ENCODE results near the gene AFDN.

Gene AFDN

DNA sequence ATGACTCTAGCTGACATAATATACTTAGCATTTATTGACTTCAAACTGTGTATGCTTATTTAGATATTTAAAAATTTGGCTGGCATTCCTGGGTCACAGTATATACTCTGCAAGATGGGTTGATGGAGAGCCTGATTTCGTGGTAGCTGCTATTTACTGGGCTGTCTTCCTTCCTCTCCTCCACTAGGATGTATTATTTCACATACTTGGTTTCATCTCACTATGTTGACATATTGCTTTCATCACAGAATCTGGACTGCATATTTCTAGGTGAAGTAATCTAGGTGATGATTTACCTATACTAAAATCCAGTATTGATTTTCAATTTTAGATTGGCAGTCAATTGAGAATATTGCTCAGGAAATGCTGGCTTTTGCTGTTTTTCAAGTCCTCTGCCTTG is 15.7 kb downstream of the AFDN start:
- no peak for DNase-seq

DNA sequence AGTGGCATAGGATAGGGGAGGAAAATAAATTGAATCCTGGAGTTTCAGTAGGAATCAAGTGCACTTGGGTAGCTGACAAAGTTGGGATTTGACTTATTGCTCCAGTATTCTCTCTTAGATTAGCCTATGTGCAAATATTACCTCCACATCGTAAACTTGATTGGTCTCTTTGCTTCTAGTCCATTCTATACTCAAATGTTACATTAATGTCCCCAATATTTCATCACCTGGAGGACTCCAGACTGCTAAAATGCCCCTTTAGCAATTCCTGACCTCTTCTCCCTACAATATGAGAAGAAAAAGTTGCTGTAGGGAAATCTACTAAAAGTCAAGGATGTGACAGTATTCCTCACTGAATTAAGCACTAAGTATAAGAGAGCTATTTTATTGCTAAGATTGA is 16.3 kb downstream of the AFDN start:
- no peak for DNase-seq

DNA sequence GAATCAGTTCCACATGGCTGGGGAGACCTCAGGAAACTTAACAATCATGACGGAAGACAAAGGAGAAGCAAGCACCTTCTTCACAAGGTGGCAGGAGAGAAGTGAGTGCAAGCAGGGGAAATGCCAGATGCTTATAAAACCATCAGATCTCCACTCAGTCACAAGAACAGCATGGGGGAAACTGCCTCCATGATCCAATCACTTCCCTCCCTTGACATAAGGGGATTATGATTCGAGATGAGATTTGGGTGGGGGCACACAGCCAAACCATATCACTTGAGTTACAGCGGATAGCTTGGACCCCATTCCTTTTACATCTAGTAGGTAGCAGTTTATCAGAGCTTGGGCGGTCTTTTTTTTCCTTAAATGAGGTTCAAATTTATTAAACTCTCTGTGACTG is 19.1 kb downstream of the AFDN start:
- DNase-seq, result no peak

DNA sequence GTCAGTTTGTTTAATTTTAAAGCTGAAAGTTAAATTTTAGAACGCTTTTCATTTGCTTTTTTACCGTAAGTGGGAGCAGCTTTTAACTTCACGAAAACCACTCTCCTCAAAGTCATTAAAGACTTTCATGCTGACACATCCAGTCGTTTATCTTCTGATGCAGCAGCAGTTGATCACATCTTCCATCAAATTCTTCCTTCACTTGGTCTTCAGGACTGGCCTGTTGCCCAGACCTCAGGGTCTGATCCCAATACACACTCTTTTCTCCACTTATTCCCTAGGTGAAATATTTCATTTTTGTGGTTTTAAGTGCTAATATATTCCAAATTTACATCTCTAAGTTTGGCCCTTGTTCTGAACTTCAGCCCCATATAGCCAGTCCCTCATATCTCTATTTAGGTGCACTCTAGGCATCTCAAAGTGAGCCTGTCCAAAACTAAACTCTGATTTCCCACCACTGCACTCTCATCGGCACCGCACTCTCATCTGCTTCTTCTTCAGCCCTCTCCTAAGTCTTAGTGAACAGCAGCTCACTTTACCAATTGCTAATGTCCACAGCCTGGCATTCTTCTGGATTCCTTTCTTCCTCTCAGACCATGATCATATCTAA is 20.4 kb downstream of the AFDN start:
- DNase-seq, result no peak

DNA sequence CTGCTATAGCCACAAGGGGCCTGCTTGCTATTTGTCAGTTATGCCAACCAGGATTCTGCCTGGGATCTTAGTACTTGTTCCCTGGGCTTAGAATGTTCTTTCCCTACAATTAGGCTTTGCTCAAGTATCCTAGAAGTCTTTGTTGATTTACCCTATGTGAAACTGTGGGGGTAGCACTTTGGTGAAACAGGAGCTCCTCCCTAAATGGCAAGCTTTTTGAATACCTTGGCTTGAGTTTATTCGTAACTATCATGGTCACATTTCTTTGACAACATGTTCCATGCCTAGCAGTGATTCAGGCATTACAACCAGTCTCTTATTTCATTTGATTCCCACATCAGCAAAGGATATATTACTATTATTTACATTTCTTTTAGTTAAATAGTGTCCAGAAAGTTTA is 21.2 kb downstream of the AFDN start:
- DNase-seq, result no peak

DNA sequence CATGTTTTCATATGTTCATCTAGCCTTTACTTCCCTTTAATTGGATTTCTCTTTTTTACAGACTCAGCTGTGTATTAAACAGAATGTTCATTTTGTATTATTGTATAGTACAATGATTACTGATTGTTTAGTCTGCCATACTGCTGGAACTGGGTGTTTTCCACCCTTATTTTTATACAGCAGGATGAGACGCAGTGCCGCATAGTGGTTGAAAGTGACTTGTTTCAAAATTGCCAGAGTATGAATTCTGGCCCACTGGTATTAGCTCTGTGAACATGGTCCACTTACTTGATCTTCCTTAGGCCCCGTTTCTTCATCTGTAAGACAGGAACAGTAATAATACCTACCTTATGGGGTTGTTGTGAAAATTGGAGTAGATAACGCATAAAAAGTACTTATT is 22.1 kb downstream of the AFDN start:
- DNase-seq, result no peak

DNA sequence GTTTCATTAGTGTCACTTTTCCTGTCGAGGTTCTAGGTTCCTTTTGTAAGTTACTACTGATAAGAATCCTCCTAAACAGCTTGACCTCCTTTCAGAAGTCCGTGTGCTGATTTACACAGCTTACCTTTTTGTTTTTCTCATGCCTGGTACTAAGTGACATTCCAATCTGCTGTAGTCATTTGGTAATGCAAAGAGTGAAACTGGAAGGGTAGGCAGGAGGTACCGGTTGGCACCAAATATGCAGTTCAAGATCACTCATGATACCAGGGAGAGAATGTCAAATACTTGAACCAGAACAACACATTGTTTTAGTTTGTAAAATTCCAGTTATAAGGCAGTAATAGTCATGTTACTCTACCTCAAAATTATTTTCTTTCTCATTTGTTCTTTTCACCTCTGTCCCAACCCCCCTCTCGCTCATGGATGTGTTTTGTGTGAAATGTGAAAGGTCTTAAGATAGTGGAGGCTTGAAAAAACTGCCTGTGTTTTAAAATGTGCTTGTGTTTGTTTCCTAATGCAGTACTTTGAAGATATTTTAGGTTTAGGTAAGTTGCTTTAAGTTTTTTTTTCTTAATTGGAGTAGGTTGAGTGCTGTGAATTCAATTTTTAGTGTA is 23.2 kb downstream of the AFDN start:
- no peak for DNase-seq

DNA sequence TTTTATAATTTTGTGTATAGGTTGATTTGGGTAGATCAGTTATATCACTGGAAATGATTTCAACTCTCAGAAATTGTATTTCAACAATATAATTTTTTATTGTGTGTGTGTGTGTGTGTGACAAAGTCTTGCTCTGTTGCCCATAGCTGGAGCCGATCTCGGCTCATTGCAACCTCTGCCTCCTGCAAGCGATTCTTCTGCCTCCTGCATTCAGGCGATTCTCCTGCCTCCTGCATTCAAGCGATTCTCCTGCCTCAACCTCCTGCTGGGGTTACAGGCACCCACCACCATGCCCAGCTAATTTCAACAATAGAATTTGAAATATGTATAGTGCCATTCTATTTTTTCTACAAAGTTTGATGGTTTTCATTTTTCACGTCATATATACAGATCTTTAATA is 24.1 kb downstream of the AFDN start:
- DNase-seq, result no peak

DNA sequence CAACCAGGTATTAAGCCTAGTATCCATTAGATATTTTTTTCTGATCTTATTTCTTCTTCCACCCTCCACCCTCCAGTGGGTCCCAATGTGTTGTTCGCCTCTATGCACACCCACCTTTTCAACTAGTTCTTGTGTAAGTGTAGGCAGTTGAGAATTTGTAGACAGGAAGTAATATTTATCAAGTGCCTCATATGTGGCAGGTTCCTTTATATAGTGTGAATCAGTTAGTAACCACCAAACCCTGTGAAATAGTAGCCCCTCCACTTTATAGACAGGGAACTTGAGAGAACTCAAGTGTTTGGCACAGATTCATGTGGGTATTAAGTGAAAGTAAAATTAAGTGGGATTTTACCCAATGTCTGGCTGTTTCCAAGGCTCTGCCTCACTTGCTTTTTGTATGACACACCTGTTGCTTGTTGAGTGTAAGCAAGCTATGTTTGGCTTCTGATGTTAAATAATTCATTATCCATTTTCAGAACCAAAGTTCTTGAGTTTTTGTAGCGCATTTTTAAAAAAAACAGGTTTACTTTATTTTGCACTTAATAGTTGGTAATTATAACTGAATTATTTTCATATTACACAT is 24.8 kb downstream of the AFDN start:
- DNase-seq, result no peak

DNA sequence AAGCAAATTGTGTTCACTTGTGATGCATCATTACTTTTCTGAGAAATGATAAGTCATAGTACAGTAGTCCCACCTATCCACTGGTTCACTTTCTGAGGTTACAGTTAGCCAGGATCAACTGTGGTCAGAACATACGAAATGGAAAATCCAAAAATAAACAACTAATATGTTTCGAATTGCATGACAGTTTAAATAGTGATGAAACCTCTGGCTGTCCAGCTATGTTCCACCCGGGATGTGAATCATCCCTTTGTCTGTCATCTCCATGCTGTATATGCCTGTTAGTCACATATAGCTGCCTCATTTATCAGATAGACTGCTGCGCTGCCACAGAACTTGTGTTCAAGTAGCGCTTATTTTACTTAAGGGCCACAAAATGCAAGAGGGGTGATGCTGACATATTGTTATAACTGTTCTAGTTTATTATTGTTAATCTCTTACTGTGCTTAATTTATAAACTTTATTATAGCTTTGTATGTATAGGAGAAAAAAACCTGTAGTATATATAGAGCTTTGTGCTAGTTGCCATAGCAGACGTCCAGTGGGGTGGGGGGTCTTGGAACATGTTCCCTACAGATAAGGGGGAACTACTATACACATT is 29.2 kb downstream of the AFDN start:
- no peak for DNase-seq

DNA sequence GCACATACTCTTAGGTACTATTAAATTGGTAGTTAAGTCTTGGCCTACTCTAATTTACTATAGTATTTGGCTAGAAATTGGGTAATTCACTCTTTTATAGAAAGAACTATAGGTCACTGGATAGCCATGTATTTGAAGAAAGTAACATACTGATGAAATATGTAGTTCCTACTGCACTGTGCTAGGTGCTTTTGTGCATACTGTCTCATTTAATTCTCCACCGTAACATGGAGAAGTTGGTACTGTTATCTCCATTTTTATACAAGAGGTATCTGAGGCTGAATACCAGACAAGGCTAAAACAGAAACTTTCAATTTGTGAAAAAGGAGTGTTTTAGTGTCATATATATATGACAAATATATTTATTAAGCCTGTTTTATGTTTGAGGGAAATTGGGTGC is 29.8 kb downstream of the AFDN start:
- DNase-seq, result no peak

DNA sequence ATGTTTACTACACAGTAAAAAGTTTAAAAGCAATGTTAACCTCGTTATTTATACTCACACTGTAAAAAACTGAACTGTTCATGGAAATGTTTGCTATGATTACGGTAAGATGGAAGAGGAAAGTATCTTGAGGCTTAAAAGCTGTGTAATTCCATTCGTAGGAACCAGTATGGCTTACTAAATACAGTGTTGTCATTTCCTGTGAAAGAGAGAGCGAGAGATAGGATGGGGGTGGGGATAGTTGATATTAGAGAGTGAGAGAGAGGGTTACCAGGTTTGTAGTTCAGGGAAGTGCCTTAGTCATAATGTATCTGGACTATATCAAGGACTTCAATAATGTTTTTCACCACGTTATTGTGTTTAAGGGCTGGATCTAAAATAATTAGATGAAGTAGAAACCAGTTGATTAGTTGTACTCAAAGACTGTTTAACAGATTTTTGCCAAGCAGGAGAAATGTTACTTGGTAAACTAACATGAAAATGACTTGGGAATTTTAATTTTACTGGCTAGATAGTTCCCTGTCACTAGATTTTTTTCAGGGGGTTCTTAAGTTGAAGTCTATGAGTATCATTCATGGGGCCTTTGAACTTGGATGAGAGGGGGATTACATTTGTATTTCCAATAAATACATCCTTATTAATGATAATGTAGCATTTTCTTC is 30.4 kb downstream of the AFDN start:
- no peak for DNase-seq

DNA sequence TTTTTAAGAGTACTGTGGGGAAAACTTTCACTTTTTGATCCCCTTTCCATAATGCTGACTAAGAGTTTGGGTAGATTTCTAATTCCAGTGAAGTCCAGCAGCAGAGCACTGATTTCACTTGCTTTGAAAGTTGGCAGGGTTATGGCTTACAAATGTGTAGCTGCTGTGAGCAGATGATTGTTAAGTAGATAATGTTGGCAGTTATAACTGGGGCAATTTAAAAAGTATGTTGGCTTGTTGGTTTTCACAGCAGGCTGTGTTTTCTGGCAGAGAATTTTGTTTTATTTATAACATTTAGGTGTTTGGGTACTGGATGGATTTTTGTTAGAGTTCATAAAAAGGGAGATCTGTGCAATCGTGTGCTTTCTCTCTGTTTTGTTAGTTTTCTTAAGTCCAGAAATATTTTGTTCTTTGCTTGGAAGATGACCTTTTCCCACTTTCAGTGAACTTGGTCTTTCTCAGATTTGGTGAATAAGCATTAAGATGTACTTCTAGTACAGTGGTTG is 31.4 kb downstream of the AFDN start:
- no peak for DNase-seq

DNA sequence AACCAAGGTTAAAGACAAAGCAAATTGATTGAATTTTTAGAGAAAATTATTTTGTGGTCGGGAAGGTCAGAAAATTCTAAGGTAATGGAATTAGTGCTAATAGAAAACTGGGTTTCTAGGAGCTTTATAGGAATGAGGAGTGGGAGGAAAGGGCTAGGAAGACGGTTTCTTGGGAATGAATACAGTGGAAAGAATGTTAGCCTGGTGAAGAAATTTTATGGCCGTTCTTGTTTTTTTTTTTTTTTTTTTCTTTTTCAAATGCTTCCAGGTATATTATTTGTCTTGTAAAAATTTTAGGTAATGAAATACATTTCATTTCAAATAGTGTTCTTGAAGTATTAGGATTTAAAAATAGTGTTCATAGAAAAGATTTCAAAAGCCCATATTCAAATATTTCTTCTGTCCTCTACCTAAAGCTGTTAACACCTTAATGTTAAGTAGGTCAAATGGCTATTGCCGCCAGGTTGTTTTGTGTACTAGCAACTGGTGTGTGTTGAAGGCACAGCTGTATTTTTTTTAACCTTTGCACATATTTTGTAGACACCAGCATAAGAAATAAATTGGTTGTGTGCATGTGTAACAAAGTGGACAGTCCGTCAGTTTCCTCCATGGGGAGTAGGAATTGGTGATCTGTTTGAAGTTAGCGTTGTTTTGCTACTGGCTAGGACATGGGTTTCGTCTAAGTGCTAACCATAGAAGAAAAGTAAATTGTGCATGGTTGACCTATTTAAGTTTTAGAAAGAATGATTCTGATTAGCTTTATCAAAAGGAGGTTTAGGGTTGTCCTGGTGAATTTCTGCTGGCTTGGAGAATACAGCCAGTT is 32.3 kb downstream of the AFDN start:
- DNase-seq, result no peak

DNA sequence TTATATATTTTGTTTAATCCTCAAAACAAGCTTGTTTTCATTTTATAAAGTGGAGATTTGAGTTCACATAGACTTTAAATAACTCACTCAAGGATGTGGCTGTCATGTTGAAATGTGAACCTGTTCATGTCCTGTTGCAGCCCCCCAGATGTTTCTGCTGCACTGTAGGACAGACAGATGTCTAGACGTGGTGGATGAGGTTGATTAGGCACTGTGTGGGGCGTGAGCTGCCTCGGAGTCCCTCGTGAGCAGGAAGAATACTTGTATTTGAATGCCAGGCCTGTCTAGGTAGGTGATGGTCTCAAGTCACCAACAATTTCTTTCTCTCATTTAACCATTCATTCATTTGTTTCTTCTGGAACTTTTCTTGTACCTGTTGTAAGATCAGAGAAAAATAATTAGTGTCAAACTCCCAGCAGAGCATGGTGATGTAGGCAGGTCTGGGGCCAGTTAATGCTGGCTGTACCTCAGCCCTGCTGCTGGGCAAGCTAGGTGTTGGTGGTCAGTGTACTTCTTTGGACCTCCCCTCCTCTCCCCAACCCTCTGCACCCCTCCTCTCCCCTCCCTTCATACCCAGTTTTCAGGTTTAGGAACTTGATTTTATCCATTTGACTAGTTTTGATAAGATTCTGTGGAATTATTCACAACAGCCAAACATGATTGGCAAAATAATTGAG is 34.0 kb downstream of the AFDN start:
- DNase-seq, result no peak

DNA sequence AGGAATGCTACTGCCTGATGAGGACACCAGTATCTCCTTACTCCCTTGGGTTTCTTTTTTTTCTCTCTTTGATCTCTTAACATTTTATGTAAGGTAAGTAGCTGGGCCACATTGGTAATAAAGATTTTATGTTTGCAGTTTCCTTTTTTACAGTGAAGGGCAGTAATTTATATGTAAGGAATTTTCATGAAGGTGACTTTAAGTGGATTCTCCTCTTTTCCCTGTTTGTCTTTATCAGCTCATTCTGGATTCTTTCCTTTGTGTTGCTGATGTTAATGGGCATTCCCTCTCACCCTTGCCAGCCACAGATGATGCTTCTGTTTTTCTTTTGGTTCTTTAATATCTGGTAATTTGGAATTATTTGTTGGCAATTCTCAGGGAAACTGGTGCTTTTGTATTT is 34.7 kb downstream of the AFDN start:
- no peak for DNase-seq

DNA sequence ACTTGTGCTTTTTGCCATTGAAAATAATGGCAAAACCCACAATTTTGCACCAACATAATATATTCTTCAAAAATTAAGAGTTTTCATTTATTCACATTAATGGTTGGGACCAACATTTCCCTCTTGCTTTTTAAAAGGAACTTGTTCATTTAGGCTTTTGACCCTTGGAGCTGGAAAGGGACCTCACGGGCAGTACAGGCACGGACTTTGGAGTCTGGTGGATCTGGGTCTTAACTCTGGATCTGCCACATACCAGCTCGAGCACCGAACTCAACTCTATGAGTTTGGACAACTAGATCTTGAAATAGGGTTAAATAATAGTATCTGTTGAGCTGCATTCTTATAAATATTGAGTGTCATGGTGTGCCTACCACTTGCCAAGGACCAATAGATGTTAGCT is 37.2 kb downstream of the AFDN start:
- no peak for DNase-seq

DNA sequence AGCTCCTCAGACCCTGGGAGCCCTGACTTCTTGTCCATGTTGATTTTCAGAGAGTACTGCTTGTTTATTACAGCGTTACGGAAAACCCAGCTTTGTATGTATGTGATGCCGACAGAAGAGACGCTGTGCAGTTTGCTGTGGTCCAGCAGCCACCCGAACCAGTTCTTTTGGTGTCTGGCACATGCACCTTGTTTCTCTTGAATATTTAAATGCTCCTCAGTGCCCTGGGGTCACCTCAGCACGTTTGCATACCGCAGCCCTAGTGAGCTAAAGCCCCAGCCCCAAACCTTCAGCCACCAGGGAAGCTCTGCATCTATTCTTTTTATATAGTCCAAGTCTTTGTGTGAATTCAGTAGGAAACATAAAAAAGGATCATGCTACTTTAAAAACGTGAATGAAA is 39.9 kb downstream of the AFDN start:
- no peak for DNase-seq

DNA sequence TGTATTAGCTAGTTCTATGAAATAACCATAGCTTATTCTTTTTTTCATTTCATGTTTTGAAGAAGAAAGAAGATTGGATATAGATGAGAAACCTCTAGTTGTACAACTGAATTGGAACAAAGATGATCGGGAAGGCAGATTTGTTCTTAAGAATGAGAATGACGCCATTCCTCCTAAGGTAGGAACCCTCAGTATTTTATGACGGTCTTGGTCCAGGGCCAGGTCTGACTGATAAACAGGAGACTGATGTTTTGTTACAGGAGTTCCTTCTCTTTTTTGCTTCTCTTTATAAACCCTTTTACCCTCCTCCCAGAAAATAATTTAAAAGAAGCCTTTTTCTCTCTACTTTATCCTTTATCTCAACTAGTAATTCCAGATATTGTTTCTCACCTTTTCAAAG is 43.6 kb downstream of the AFDN start:
- no peak for DNase-seq

DNA sequence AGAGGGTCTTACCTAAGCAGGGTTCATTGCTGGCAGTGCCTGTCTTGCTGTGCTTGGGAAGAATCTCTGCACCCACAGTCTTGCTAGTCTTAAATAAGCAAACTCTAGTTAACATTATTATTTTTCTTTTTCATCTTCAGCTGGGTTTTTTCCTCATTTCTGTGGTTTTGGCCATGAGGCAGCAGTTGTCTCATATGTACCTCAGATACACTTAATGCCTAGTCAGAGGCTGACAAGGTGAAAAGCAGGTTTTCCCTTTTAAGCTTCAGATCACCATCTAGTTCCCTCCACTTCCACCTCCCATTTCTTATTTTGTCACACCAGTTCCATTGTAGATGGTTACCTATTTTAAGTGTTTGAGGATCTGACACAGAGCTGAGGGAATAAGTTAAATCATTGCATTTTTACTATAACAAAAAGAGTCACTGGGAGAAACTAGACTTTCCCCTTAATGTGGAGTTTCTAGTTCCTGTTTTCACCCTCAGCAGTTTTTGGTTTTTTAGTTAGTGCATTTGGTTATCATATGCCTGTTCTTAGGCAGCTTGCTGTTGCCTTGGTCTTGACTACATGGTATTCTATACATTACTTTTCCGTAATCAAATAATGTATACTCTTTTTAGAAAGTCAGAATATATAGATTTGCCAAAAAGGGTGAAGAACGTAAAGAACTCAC is 46.0 kb downstream of the AFDN start:
- DNase-seq, result no peak

DNA sequence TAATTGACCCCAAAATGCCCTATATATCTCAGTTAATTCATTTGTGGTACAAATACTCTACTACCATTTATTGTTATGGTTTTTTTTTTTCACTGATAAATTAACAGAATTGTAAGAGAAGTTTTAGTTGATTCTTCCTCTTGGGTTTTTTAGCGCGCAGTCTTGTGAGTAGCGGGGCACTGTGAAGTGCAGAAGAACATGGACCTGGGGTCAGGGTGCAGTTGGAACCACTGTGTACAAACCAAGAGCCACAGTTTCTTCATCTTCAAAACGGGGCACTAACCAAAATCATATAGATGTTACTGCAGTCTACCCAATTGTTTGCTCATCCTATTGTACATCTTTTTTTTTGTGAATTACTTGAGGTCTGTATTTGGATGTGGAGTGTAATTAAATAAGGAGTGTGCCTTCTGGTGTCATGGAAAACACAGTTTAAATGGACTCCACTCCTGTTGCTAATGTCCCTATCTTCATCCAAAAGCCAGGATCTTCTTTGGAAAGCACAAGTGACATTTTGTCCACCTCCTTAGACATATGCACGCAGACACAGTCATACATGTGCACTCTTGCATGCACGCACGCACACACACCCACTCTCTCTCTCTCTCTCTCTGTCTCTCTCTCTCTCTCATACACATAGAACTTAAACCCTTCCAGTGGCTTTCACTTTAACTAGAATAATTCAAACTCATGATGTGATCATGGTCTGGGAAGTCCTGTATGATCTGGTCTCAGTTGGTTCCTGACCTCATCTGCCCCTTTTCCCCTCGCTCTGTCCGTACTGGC is 51.5 kb downstream of the AFDN start:
- DNase-seq, result no peak

All from GOT3 (cell line).